ENCODE measurements around the gene ATP7B.
"Not testable (repeated sequence)": the region's sequence is repeated elsewhere in the genome, so short reads cannot be mapped to it uniquely, and the experiment has no call there.

ATP7B gene

GRCh38 chr13:51922771-51923480 is 88.3 kb downstream of the ATP7B start:
- DNase-seq (ENCODE audit: low read depth in 2 of 2), result no peak

DNA sequence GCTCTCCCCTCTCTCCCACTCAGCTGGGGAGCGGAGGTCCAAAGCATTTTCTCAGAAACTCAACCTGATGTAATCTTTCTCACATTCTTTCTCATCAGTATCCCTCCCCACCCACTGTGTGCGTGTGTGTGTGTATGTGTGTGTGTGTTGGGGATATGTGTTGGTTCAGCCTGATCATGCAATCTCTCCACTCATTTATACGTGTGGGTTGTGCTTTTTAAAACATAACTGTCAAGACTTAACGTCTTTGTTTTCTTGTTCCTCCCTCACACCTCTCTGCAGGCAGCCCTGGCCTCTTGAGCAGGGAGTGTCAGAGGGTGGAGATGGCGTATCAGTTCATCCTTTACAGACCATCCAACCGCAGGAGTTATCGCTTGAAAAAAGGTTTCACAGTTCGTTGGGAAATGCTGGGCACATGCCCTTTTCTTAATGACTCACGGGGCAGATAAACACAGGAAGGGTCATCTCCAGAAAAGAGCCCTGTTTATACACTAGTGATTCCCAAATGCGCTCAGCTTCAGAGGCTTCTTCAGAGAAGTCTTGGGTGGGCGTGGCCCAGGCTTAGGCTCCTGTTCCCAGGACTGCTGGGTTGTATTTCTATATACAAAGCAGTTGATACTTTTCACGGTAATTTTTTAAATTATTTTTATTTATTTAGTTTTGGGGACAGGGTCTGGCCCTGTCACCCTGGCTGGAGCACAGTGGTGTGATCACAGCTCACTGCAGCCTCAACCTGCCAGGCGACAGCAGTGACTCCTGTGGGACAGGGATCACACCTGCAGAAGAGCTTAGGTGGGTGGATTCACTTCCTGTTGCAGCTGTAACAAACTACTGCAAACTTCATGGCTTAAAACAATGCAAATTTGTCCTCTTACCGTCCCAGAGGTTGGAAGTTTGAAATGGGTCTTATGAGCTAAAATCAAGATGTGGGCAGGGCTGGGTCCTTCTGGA is 89.2 kb downstream of the ATP7B start:
- DNase-seq (ENCODE audit: low read depth in 2 of 2), result no peak

DNA sequence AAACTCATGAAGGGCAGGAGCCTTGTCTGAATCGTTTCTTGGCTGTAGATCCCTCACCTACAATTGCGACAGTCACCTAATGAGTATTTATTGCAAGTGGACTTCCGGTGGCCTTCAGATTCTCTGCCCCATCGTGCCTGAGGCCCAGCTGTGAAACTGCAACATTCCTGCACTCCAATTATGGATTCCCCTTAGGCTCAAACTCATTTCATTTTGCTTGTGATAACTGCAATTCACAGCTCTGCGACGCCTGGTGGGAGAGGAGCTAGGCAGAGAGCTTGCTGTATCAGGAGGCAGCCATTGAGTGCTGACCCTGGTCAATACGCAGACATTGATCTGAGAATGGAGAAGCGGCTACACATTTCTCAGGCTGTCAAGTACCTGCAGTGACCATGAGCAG is 90.5 kb downstream of the ATP7B start:
- DNase-seq (ENCODE audit: low read depth in 2 of 2), result no peak

DNA sequence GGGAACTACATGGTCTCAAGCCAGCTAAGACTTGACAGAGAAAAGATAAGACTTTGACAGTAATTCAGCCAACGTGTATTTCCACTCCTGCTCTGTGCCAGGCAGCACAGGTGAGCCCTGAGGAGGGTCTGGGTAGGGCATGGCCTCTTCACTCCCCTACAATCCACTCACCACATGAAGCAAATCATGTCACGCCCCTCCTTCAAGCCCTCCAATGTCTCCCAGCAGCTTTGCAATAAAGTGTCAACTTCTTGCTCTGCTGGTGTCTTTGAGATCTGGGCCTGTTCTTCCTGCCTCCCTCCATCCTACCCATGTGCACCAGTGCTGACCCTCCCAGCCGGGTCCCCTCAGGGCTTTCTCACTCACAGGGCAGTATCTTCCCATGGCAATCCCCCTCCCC is 91.0 kb downstream of the ATP7B start:
- DNase-seq (ENCODE audit: low read depth in 2 of 2), result no peak

- DNase-seq (ENCODE audit: low read depth in 2 of 2), result no peak
These were observed 91.7 kb downstream of the ATP7B start for GRCh38 chr13:51919531-51919930.

GRCh38 chr13:51916962-51917361 is 94.3 kb downstream of the ATP7B start:
- no peak for DNase-seq (ENCODE audit: low read depth in 2 of 2)

GRCh38 chr13:51916051-51916818 is 95.0 kb downstream of the ATP7B start:
- no peak for DNase-seq (ENCODE audit: low read depth in 2 of 2)

GRCh38 chr13:51914137-51914493 is 97.1 kb downstream of the ATP7B start:
- no peak for DNase-seq (ENCODE audit: low read depth in 2 of 2)

GRCh38 chr13:51913421-51914136 is 97.7 kb downstream of the ATP7B start:
- DNase-seq (ENCODE audit: low read depth in 2 of 2), result no peak

- no peak for DNase-seq (ENCODE audit: low read depth in 2 of 2)
These were observed 98.6 kb downstream of the ATP7B start for GRCh38 chr13:51912511-51913225.

DNA sequence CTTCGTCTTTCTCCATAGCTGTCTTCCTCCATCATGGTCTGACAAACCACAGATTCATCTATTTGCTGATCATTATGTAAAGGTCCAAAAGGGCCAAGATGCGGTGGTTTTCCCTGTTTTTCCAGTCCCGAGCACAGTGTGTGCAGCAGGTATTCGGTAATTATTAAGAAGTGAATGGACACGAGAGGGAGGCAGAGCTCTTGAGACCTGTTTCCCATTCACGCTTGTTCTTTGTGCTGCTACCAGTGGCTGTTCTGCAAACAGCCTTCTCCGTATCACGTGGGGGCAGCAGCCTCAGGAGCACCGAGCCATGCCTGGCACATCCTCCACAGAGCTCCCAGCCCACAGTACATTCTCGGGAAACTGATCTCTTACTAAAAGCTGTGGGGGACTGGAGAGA is 99.2 kb downstream of the ATP7B start:
- no peak for DNase-seq (ENCODE audit: low read depth in 2 of 2)

DNA sequence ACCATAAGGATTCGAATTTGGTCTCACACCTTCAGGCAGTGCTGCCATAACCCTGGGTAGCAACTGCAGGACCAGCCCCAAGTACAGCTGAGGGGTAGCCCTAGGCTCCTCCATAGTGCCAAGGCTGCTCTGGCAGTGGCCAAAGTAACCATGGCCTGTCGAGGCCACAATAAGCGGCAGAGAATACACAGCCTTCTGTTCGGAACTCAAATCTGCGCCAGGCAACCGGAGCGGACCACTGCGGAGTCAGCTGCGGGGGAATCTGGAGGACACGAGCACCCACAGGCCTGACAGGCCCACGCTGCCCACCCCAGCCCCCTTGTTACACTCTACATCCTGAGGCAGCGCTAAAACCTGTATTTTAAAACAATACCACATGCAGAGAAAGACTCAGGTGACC is 100.7 kb downstream of the ATP7B start:
- DNase-seq (ENCODE audit: low read depth in 2 of 2), result no peak

DNA sequence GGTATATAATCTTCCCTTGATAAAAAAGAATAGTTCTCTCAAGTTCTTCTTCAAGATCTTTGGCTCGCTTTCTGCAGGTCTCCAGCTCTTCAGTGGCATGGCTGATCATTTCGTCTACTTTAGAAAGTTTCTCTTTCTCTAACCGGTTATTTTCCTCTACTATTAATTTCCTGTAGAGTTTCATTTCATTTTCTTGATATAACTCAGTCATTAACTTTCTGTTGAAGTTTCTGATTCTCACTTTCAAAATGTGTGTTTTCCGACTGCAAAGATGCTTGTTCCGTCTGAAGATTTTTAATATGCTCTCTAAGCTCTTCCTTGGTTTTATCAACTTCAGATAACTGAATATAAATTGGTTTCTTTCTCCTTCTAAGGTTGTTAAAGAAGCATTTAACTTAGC is 102.0 kb downstream of the ATP7B start:
- DNase-seq (ENCODE audit: low read depth in 2 of 2), result not testable (repeated sequence)

DNA sequence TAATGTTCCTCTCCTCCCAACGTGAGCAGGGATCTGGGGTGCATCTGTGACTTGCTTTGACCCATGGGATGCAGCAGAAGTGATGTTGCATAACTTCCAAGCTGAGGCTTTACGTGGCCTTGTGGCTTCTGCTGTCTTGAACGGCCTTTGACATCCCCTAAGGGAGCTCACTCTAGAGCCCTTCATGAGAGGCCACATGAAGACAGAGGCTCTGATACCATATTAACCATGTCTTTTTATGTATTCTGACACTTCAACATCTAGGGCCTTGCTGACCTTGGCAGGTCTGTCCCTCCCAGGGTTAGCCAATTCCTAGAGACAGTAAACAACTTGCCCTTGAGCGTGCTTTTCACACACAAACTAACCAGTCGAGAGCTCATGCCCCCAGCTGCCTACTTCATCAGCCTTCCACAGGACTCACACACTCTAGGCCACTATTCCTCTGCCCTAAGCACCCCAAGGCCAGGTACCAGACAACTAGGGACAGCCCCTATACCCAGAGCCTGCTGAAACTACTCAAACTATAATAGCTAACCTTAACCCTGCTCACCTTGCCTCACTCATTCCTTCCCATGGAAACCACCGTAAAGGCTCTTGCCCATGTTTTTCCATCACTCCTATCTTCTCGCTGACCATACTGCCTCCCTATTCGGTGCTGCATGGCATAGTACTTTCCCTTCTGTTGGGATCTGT is 104.1 kb downstream of the ATP7B start:
- DNase-seq (ENCODE audit: low read depth in 2 of 2), result no peak

DNA sequence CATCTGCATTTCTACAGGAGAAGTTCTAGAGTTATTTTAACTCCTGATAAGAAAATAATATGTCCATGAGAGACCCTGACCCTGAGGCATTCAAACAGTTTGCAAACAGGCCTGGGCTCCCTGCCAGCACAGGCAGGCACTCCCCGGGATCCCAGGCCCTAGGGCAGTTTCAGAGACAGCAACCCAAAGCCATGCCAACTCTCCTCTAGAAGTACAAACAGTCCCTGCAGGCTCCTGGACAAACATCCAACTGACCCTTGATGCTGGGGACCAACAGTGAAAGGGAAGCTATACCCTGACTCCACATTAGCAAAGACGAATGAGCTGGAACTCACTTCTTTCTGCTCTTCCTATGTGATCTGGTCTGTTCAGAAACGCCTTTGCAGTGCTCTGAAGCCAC is 104.7 kb downstream of the ATP7B start:
- no peak for DNase-seq (ENCODE audit: low read depth in 2 of 2)

DNA sequence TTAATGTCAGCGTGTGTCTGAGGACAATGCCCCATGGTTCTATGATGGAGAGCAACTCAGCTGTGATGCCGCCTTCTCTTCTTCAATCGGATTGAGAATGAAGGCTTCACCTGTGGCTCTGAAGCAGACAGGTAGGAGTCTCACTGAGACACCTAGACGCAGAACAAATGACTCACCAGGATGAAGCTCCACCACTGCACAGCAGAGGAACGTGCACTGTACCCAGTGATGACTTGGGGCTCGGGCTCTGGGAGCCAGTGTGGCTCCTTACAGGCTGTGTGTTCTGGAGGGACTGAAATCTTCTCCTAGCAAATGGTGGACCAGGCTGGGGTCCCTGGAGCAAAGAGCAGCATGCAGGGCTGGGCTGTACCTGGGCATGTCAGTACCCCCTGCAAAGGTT is 105.5 kb downstream of the ATP7B start:
- no peak for DNase-seq (ENCODE audit: low read depth in 2 of 2)

GRCh38 chr13:51902776-51903175 is 108.5 kb downstream of the ATP7B start:
- no peak for DNase-seq (ENCODE audit: low read depth in 2 of 2)

GRCh38 chr13:51900471-51900870 is 110.8 kb downstream of the ATP7B start:
- no peak for DNase-seq (ENCODE audit: low read depth in 2 of 2)

DNA sequence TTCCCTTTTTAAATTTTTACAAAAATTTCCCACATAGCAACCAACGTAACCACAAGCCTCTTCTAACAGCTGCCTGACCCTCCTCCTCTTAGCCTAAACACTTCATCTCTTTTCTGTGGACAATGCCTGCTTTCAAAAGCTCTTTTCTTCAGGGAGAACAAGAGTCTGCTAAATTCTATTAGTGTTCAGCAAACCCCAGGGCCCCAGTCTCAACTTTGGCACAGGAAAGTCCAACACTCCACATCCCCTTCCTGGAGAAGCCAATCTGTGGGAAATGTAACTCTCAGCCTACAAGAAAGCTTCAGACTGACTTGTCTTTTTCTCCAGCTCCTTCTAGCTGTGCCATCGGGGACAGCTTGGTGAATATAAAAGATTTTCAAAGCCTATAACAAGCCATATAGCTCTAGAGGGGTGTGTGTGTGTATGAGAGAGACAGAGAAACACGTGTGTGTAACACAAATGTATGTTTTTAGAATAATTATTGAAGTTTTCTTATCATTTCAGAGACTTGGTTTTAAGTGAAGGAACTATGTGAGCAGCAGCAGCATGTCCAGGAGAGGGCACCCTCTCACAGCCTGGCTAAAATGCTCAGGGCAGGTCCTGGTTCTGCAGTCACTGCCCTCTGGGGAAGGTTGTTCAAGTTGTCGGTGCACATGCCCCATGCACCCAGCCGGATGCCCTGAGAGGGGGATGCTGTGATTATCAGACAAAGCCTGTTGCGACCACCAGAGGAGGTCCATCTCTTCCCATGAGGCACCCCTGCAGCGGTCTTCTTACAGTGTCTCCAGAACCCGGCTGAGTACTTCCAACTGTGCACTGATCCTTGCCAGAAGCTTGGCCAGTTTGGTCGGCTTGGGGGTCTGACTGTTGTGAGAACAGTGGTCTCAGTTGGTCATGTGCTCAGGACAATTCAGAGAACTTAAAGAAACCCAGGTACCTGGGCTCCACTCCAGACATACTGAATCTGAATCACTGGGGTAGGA is 115.1 kb downstream of the ATP7B start:
- DNase-seq (ENCODE audit: low read depth in 2 of 2), result peak in 1 of 2 experiments; percentile 26

All from stimulated activated CD4-positive, alpha-beta T cell treated with anti-CD3 and anti-CD28 coated beads, Interleukin-12 subunit alpha, Interleukin-12 subunit beta, amount 100 ng/mL, for 24 hours (primary cell).